GM23248 (cell line): ENCODE data around the gene CAPN2.

Experiments used
- EZH2 ChIP-seq: fragments of 200-600 bp; sonication (generic); IDR thresholded peaks from 2 replicates; pipeline ENCODE4 v1.6.1; 2018; ENCODE audit warnings: antibody characterized with exemption, mild to moderate bottlenecking; ENCODE audit not compliant: insufficient read depth, poor library complexity, severe bottlenecking
- EZH2phosphoT487 ChIP-seq: fragments of 200-600 bp; sonication (generic); IDR thresholded peaks from 2 replicates; pipeline ENCODE4 v1.6.1; 2018; ENCODE audit warnings: antibody characterized with exemption, moderate library complexity, mild to moderate bottlenecking, low read depth; ENCODE audit not compliant: insufficient read depth

- TF ChIP-seq EZH2phosphoT487: no peak
- no peak for TF ChIP-seq EZH2
Observed at GRCh38 chr1:223748773-223749733, 36.7 kb downstream of the CAPN2 start.
